ENCODE data around the gene C4orf50. TPM values are rescaled to one million over a fixed set of nuclear protein-coding genes. Genes with fewer than 3 reads are reported as not detected.
"Not testable (repeated sequence)": the region's sequence is repeated elsewhere in the genome, so short reads cannot be mapped to it uniquely, and the experiment has no call there.

C4orf50 gene
- total RNA-seq, 2 experiments from 2014 or later: 0.07 TPM

GRCh38 chr4:5954056-5954760 lies 64.0 kb downstream of the C4orf50 start:
- no peak for DNase-seq
- Mint-ChIP-seq H3K27me3 (peaks cover 2% of the 10 kb centered on the region), H3K36me3 (ENCODE audit: low read depth) (no peaks in the 10 kb centered on the region), H3K27ac (no peak overlapping the region), H3K4me3 (no peak overlapping the region), H3K4me1 (ENCODE audit: low read depth) (no peaks in the 10 kb centered on the region), H3K9me3 (no peaks in the 10 kb centered on the region)
- intact Hi-C loops (cut with micrococcal nuclease): no loop called here
- POLR2A ChIA-PET: no interaction called here
- TF ChIP-seq CTCF (IDR thresholded peaks at IDR 0.05): no peak
- CTCF ChIA-PET: no interaction called here
- no peak for ATAC-seq

DNA sequence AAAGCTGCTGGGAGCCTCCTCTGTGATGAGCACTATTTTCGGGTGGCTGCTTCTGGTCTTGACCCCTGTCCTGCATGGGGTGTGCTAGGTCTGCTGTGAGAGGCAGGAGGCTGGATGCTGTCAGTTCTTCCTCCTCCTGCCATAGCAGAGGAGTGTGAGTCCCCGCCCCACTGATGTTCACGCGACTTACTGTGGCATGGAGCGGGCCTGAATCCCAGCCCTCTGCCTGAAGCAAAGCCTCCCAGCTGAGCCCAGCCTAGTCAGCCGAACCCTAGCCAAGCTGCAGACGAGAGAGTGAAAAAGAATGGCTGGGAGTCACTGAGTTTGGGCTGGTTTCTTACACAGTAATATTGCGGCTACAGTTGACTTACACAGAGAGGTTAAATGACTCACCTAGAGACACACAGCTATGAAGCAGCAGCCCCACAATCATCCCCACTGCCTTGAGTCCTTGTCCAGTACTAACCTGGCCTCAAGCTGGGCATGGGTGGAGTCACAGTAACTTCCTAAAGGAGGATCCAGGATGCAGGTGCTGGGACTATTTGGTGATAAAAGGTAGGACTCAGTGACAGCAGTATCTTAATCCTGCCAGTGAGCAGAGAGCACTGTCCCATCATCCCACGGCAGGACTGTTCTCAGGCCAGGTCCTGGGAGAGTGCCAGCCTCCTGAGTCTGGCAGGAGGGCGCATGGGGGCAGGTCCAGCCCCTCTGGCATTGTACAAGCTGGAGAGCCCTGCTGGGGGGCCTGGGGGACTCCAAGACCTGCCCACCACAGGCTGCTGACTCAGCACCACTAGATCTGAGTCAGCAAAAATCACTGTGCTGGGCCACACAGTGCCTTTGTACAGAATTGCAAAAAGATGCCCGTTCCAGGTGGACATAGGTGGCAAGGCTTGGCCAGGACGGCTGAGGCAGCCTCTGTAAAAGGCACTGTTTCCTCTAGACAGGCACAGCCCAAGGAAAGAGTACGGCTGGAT lies 65.0 kb downstream of the C4orf50 start:
- Mint-ChIP-seq H3K36me3 (ENCODE audit: low read depth) (no peaks in the 10 kb centered on the region), H3K4me3 (no peak overlapping the region), H3K4me1 (ENCODE audit: low read depth) (no peaks in the 10 kb centered on the region), H3K9me3 (no peaks in the 10 kb centered on the region), H3K27ac (no peak overlapping the region), H3K27me3 (peaks cover 3% of the 10 kb centered on the region)
- intact Hi-C loops (cut with micrococcal nuclease): no loop called here
- no peak for TF ChIP-seq CTCF (IDR thresholded peaks at IDR 0.05)
- no peak for ATAC-seq
- DNase-seq: no peak
- CTCF ChIA-PET: no interaction called here
- POLR2A ChIA-PET: no interaction called here

DNA sequence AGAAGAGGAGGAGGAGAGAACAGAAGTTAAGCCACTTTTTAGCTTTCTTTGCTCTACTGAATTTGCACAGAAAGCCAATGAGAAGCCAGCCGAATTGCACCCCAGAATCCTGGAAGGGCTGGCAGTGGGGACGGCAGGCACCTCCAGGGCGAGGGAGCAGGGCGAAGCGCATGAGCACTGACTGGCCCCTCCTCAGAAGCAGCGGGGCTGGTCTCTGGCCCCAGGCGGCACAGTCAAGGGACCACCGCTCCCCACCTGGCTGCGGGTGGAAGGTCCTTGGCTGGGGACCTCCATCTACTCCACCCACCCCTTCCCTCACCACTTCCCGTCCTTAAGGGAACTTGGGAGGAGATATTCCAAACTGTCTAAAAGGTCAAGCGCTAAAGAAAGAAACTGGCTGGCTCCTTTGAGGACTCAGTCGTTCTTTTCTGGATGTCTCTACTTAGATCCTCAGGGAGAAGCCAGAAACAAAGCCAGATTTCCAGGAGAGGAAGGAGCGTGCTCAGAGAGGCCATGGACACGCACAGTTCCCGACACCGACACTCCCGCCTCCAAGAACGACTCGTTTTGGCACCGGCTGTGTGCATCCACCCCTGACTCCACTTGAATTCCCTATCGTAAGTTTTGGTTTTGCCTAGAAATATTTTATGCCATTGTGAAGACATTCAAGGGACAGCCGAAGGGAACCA lies 65.8 kb downstream of the C4orf50 start:
- CTCF ChIA-PET: no interaction called here
- Mint-ChIP-seq H3K27ac (no peak overlapping the region), H3K4me1 (ENCODE audit: low read depth) (no peaks in the 10 kb centered on the region), H3K4me3 (no peak overlapping the region), H3K27me3 (peaks cover 3% of the 10 kb centered on the region), H3K9me3 (no peaks in the 10 kb centered on the region), H3K36me3 (ENCODE audit: low read depth) (no peaks in the 10 kb centered on the region)
- POLR2A ChIA-PET: no interaction called here
- TF ChIP-seq CTCF (IDR thresholded peaks at IDR 0.05): no peak
- ATAC-seq (no peak), DNase-seq (no peak)
- intact Hi-C loops (cut with micrococcal nuclease): no loop called here

GRCh38 chr4:5946653-5947052 lies 71.6 kb downstream of the C4orf50 start:
- H3K27me3 Mint-ChIP-seq; H3K36me3 Mint-ChIP-seq (ENCODE audit: low read depth); POLR2A ChIA-PET; CTCF ChIA-PET; intact Hi-C loops (cut with micrococcal nuclease); H3K9me3 Mint-ChIP-seq; H3K27ac Mint-ChIP-seq; H3K4me3 Mint-ChIP-seq; ATAC-seq; DNase-seq; H3K4me1 Mint-ChIP-seq (ENCODE audit: low read depth): not testable (repeated sequence)

DNA sequence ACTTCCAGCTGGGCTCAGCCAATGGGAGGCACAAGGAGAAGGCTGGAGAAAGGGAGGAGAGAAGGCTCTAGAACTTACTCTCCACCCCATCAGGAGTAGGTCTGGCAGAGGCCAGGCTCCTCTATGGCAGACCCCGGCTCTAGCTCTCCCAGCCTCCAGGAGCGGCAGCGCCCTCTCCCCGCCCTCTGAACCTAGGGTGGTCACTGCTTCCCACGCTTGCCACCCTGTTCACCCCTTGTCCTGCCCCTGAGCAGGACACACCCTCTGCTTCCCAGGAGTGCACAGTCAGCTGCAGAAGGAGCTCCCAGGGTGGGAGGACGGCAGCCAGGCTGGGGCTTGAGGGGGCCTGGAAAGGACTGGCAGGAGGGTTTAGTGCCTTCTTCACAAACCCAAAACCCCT lies 72.3 kb downstream of the C4orf50 start:
- Mint-ChIP-seq H3K27ac (no peak overlapping the region), H3K36me3 (ENCODE audit: low read depth) (no peaks in the 10 kb centered on the region), H3K27me3 (peaks cover 6% of the 10 kb centered on the region), H3K9me3 (peaks cover 4% of the 10 kb centered on the region), H3K4me1 (ENCODE audit: low read depth) (no peaks in the 10 kb centered on the region), H3K4me3 (no peak overlapping the region)
- POLR2A ChIA-PET: no interaction called here
- intact Hi-C loops (cut with micrococcal nuclease): no loop called here
- no peak for TF ChIP-seq CTCF (IDR thresholded peaks at IDR 0.05)
- no peak for DNase-seq
- ATAC-seq: no peak
- CTCF ChIA-PET: no interaction called here

Measured in activated CD8-positive, alpha-beta T cell treated with anti-CD3 and anti-CD28 coated beads for 36 hours (primary cell).